Jurkat, Clone E6-1 (cell line): ENCODE data around the gene BRINP2. TPM values are rescaled to one million over a fixed set of nuclear protein-coding genes. Genes with fewer than 3 reads are reported as not detected.

Experiments used
- DNase-seq: peaks from one replicate; pipeline ENCODE4 v3.0.0-alpha.2; 2011; ENCODE audit warnings: low read depth, low spot score
- H3K4me3 ChIP-seq: 2 replicates; pipeline ENCODE4 v1.5.1; 2011; ENCODE audit warnings: mild to moderate bottlenecking, low read length, control low read depth, moderate library complexity
- polyA plus RNA-seq: library from polyadenylated mRNA; unstranded; fragments of >200 nt; gene quantifications from one replicate; pipeline ENCODE4 v1.2.1, GENCODE V29; 2012; ENCODE audit warnings: missing spikeins; ENCODE audit not compliant: insufficient read length, insufficient read depth

The BRINP2 gene
- polyA plus RNA-seq = not detected

DNA sequence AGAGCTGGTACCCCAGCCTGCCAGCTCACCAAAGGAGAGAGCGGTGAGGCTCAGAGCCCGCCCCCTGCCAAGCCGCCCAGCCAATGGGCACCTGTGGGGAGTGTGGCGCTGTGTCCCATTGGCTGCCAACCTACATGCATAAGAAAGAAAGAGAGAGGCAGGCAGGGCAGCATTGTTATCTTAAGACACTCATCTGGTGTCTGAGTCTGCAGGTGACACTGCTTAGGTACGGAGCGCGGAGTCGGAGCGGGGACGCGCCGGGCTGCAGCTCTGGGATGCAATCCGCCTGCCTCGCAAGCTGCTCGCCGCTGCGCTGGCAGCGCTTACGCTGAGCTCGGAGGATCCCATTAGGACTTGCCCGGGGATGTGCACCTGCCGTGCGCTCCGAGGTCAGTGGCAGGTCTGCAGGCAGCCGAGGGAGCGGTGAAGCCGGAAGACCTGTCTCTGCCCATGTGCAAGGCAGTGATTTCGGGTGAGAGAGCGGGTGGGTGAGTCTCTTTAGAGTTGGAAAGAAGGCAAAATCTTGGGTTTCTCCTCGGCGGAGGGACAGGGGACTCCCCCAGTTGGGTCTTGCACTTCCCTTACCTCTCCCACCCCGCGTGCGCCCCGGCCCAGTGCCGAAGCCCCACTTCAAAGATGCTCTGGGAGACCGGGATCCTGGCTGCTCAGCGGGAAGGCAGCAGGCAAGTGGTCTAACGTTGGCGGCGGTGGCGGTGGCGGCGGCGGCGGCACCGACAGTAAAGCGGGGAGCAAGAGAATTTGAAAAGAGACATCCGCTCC is at the start of gene BRINP2:
Gene BRINP2 (plus strand): TSS at position 203 of the 780 bp plus-strand sequence. CDS start 58,919 bp downstream, outside the sequence.
- no peak within 1 kb of the TSS for H3K4me3 ChIP-seq
- no peak for DNase-seq

DNA sequence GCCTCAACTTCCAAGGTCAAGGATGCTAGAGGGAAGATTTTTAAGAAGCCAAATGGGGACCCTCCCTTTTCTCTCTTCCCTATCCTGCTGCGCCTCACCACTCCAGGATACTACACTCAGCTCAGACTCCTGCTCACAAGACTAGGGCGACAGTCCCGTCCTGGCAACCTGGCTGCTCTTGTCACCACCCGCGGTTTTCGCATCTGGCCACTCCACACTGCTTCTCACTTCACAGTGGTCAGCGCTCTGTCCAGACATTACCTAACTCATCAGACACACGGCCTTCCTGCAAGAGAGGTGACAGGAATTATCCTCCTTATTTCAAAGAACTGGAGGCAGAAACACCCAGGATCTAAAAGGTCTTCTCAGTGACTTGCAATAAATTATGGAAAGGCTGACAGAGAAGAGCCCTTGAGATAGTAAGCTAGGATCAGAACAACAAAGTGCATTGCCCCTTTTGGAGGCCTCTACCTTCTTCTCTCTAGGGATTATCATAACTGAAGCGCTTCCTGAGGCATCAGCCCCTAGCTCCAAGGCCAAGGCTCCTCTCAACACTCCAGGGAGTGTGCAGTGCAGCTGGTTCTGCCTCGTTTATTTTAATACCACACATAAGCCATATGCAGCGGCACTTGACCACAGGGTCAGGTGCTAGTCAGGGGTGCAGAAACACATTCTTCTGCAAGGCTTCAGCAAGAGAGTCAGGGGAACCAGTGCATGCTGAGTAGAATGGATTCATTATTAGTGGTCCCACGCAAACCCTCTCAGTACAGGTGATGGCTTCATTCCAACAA is 48.1 kb upstream of the BRINP2 start:
- DNase-seq = no peak
- H3K4me3 ChIP-seq = no peak overlapping the region

DNA sequence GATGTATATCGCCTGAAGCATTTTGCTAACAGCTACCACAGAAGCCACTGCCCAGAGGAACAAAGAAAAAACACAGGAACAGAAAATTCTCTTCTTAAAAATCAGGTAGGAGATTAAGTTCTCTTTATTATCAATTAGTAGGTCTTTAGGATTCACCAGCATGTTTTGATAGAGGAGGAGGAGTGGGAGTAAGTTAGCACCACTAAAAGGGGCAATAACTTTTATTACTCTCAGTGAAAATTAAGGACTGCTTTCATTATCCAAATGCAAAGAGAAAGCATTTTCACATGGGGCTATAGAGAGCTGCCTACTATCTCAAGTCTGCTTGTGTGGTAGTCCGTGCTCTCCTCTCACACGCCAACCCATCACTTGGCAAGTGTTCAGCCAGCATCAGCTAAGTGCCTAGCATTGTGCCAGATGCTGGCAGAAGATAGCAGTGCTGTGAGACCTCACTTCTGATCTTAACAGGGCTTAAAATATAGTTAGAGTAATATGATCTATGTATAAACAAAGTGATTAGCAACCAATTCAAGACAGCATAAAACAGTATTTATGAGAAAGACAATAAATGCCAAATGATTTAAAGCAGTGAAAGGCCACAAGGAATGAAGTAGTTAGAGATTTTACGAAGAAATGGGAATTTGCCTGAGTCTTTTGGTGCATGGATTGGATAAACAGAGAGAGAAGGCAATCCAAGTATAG is 46.0 kb upstream of the BRINP2 start:
- DNase-seq = no peak
- H3K4me3 ChIP-seq = no peak overlapping the region

GRCh38 chr1:177126267-177126666 is 44.5 kb upstream of the BRINP2 start:
- DNase-seq = no peak

GRCh38 chr1:177128665-177129281 is 42.0 kb upstream of the BRINP2 start:
- no peak for DNase-seq
- H3K4me3 ChIP-seq = no peak overlapping the region

More at GRCh38 chr1:177126267-177126666, 44.5 kb upstream of the BRINP2 start:
- H3K4me3 ChIP-seq = no peak overlapping the region

DNA sequence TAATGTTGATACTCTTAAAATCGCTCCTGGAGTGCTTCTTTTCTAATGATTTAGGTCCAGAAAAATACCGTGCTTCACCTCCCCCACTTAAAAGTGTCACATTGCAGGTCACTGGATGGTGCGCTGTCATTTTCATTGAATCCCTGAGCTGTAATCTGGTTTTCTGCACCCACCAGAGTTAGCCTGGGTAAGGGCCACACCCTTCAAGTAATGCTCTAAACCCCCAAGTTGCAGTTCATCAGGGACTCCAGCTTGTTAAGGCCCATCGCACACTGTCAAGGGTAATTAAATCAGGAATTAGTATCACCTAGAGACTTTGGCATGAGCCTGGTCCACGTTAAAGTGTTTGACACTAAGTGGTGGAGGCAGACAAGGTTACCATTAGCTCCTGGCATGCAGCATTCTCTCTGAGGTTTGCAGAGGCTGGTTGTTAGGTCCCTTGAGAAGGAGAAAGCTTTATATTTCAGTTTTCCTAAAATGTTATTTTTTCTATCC is 40.3 kb upstream of the BRINP2 start:
- no peak overlapping the region for H3K4me3 ChIP-seq
- no peak for DNase-seq

GRCh38 chr1:177131723-177132122 is 39.0 kb upstream of the BRINP2 start:
- DNase-seq = no peak
- no peak overlapping the region for H3K4me3 ChIP-seq

DNA sequence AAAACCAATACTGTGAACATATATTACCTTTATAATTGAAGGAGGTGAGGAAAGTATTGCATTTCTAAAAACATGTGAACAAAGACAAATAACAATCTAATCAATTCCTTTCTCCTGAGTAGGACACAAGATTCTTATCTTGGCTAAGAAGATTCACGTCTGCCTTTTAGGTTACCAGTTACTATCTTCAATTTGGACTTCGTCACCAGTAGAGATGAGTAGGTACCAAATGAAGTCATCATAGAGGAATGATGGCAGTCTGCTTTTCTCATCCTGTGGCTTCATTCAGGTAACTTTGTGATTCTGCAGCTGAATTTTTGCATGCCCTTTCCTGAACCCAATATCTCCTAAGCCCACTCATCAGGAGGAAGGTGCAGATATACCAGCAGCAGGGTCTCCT is 38.6 kb upstream of the BRINP2 start:
- H3K4me3 ChIP-seq = no peak overlapping the region
- DNase-seq = no peak

GRCh38 chr1:177133977-177134538 is 36.7 kb upstream of the BRINP2 start:
- no peak for DNase-seq
- H3K4me3 ChIP-seq = no peak overlapping the region

DNA sequence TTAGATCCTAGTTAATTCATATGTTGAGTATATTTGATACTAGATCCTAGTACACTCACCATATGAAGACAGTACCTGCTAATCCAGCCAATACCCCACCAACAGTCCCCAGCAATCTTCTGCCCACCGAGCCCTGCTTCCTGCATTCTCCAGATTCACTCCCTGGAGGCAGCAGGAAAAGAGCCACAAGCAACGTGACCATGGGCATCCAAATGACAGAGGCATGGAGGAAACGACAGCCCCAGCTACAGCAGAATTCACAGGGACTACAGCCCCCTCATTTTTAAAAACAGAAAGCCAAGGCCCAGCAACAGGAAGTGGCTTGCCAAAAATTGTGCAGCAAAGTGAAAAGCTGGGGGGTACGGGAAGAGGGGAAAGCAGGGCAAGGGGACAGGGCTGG is 35.5 kb upstream of the BRINP2 start:
- DNase-seq = no peak
- H3K4me3 ChIP-seq = no peak overlapping the region

DNA sequence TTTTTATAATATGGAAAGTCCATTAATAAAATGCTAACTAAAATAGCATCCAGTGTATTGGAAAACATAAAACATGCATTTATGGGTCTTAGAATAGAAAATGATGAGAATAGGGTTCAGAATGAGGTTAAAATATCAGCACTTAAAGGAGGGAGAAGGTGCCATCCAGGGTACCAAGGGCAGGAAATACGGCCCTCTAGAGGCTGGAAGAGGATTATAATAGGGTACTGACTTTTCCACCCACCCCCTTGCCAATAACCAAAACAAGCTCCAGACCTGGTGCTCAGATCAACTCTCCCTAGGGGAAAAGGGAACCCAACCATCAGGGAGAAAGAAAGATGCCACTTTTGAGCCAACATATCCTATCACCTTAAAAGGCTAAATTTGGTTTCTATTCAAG is 32.9 kb upstream of the BRINP2 start:
- DNase-seq = no peak
- H3K4me3 ChIP-seq = no peak overlapping the region

DNA sequence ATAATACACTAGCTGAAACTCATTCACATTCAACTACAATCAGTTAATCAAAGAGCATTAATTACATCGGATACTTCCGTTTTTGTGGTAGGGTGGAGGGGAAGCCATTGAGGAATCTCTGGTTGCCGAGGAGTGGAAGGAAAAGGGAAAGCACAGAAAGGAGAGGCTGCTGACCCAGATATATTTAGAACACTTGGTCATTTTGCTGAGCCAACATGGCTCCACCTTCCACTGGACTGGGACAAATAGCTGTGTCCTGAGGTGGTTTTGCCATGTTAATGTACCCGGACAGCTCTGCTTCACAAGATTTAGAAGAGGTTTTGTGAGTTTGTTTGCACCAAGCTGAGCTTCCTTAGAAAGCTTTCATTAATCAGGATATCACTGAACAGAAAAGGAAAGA is 32.4 kb upstream of the BRINP2 start:
- H3K4me3 ChIP-seq = no peak overlapping the region
- DNase-seq = no peak

DNA sequence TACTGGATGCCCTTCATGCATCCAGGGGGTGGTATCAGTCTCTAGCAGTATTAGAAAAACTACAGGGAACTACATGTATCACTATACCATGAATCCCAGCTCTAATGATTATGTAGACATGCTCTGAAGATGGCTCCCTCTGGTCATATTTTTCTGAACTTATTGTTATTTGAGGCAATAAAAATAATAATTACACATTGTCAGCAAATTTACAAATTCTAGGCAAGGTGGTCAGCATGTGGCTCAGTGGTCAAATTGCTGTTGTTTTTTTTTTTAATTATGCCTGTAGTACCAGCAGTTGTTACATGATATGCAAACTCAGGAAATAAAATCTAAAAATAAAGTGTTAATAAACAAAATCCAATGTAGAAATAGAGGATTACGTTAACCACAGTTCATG is 28.7 kb upstream of the BRINP2 start:
- DNase-seq = no peak
- no peak overlapping the region for H3K4me3 ChIP-seq

DNA sequence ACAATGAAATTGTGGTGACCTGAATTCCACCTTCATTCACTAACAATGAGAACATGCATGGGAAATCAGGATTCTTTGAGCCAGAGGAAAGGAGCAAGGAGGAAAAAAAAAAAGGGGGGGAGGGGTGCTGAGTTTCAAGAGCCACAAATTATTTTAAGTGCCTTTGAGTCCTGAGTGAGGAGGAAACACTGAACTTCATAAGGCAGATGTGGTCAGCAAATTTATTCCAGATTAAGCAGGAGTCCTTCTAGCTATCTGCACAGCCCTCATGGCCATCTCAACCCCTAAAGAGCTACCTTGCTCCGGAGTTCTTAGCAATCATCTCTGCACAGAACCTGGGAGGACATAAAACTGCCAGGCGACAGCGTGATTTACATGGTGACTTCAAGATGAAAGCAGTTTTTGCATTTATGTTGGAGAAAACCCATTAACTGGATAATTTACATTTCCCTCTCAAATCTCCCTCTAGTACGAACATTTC is 27.9 kb upstream of the BRINP2 start:
- no peak for DNase-seq
- no peak overlapping the region for H3K4me3 ChIP-seq

DNA sequence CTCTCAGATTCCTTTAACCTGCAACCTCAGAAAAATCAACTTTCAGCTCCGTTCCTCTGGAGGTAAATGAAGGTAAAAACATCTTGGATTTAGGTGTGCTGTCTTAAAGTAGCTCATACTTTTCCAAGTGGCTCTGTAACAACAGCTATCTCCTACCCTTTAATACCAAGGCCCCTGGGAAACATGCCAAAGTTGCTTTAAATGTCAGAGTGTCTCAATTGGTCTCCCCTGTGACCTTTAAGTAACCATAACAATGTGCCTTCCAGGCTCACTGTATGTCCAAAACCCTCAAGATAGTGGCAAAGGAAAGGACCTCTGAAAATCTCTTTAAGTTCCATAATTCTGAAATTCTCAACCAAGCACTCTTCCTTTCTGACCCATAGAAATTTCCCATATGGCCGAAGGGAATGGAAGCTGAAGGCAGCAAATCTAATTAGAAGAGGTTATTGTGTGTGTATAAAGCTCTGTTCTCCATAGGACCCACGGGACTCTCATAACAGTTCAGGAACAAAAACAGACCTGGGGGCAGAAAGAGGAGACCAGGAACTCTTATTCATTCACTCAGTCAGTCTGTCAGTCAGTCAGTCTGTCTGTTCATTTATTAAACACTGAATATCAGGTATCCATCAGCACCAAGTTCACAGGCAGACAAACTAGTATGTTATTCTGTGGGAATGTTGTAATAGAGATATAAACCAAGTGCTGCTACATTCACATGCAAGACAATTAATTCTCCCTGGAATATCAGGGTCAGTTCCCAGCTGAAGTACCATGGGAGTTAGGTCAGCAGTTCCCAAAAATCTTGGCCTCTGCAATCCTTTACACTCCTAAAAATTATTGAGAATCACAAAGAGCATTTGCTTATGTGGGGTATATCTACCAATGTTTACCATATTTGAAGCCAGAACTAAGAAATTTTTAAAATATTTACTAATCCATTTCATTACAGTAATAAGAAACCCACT is 25.4 kb upstream of the BRINP2 start:
- no peak for DNase-seq
- H3K4me3 ChIP-seq = no peak overlapping the region

GRCh38 chr1:177146499-177146898 is 24.3 kb upstream of the BRINP2 start:
- DNase-seq = no peak
- no peak overlapping the region for H3K4me3 ChIP-seq

DNA sequence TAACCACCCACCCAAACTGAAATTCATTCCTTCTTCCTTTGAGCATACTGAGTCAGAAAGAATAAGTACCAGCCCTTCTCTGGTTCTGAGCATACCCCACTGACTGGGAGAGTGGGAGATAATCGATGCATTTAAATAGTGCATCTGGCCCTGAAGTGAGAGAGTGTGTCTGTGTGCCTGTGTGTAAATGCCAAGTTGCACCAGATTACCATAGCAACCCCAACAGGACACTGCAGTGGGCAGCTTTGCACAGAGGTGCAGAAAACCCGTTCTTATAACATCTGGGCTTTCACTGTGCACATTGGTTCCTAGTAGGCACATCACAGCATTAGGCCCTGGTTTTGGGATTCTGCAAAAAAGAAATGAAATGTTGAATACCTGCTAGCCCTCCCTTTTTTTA is 8.5 kb upstream of the BRINP2 start:
- no peak for DNase-seq
- no peak overlapping the region for H3K4me3 ChIP-seq
